ENCODE measurements around the gene GPR132. TPM values are rescaled to one million over a fixed set of nuclear protein-coding genes. Genes with fewer than 3 reads are reported as not detected.

The GPR132 gene
- total RNA-seq, 2 experiments from 2014 or later: 33.4 to 34.2 TPM

GRCh38 chr14:105096206-105096875, 31.1 kb upstream of the GPR132 start:
- peaks cover 6% of the 10 kb centered on the region for H3K9me3 Mint-ChIP-seq
- ChIA-PET POLR2A (no interaction called here), CTCF (interaction anchor here (1.4 kb wide), 1 partner anchor 37 kb away, joined by 3 read pairs; no protein-coding TSS in a partner anchor)
- no peak overlapping the region for H3K4me3 Mint-ChIP-seq
- no peak overlapping the region for H3K27ac Mint-ChIP-seq
- DNase-seq: no peak
- no peaks in the 10 kb centered on the region for H3K36me3 Mint-ChIP-seq
- intact Hi-C loops (cut with micrococcal nuclease): no loop called here
- H3K27me3 Mint-ChIP-seq: peaks cover 2% of the 10 kb centered on the region
- peaks cover 11% of the 10 kb centered on the region for H3K4me1 Mint-ChIP-seq (ENCODE audit: low read depth)

GRCh38 chr14:105095236-105095805, 30.1 kb upstream of the GPR132 start:
- Mint-ChIP-seq H3K36me3 (no peaks in the 10 kb centered on the region), H3K9me3 (peaks cover 6% of the 10 kb centered on the region), H3K27ac (no peak overlapping the region), H3K4me1 (ENCODE audit: low read depth) (peaks cover 14% of the 10 kb centered on the region), H3K27me3 (peaks cover 2% of the 10 kb centered on the region), H3K4me3 (no peak overlapping the region)
- ChIA-PET CTCF (interaction anchor here (1.4 kb wide), 3 partner anchors 34 to 73 kb away, joined by 3 to 6 read pairs (median 4); partner anchors contain the start of gene JAG2), POLR2A (interaction anchor here (0.7 kb wide), 1 partner anchor 13 kb away, joined by 3 read pairs; no protein-coding TSS in a partner anchor)
- intact Hi-C loops (cut with micrococcal nuclease): no loop called here
- no peak for DNase-seq

- no peak for DNase-seq
- Mint-ChIP-seq H3K4me1 (ENCODE audit: low read depth) (peaks cover 10% of the 10 kb centered on the region), H3K36me3 (no peaks in the 10 kb centered on the region), H3K27ac (peak overlapping the region; percentile 74), H3K4me3 (peak overlapping the region; percentile 71), H3K9me3 (peaks cover 3% of the 10 kb centered on the region), H3K27me3 (peaks cover 2% of the 10 kb centered on the region)
- intact Hi-C loops (cut with micrococcal nuclease): loop anchor here (5.0 kb wide), 3 partner anchors 78 to 208 kb away; partner anchors contain the start of gene BRF1
- POLR2A ChIA-PET: interaction anchor here (0.7 to 0.9 kb wide), 2 partner anchors 12 to 31 kb away, joined by 3 read pairs; no protein-coding TSS in a partner anchor
- CTCF ChIA-PET: interaction anchor here (1.1 to 1.4 kb wide), 3 partner anchors 33 to 75 kb away, joined by 3 to 6 read pairs (median 4); partner anchors contain the start of gene JAG2
These were observed 29.1 kb upstream of the GPR132 start for GRCh38 chr14:105094193-105094907.

GRCh38 chr14:105093431-105094192, 28.4 kb upstream of the GPR132 start:
- H3K27me3 Mint-ChIP-seq: no peaks in the 10 kb centered on the region
- peak; percentile 87 for DNase-seq
- H3K4me3 Mint-ChIP-seq: peak overlapping the region; percentile 71
- peak overlapping the region; percentile 74 for H3K27ac Mint-ChIP-seq
- no peaks in the 10 kb centered on the region for H3K36me3 Mint-ChIP-seq
- intact Hi-C loops (cut with micrococcal nuclease): loop anchor here (5.0 kb wide), 3 partner anchors 79 to 209 kb away; partner anchors contain the start of gene BRF1
- H3K9me3 Mint-ChIP-seq: no peaks in the 10 kb centered on the region
- CTCF ChIA-PET: interaction anchor here (1.0 to 9.6 kb wide), 5 partner anchors 31 to 259 kb away, joined by 3 to 179 read pairs (median 3); partner anchors contain the start of gene GPR132
- peaks cover 10% of the 10 kb centered on the region for H3K4me1 Mint-ChIP-seq (ENCODE audit: low read depth)
- POLR2A ChIA-PET: interaction anchor here (0.9 kb wide), 1 partner anchor 30 kb away, joined by 3 read pairs; no protein-coding TSS in a partner anchor

GRCh38 chr14:105093038-105093430, 27.8 kb upstream of the GPR132 start:
- ChIA-PET POLR2A (no interaction called here), CTCF (interaction anchor here (1.0 to 9.6 kb wide), 3 partner anchors 31 to 259 kb away, joined by 3 to 179 read pairs (median 3); partner anchors contain the start of gene GPR132)
- intact Hi-C loops (cut with micrococcal nuclease): loop anchor here (5.0 kb wide), 3 partner anchors 79 to 209 kb away; partner anchors contain the start of gene BRF1
- H3K27ac Mint-ChIP-seq: peak overlapping the region; percentile 80
- DNase-seq: peak; percentile 70
- H3K27me3 Mint-ChIP-seq: no peaks in the 10 kb centered on the region
- H3K36me3 Mint-ChIP-seq: no peaks in the 10 kb centered on the region
- peak overlapping the region; percentile 75 for H3K4me3 Mint-ChIP-seq
- H3K4me1 Mint-ChIP-seq (ENCODE audit: low read depth): peaks cover 12% of the 10 kb centered on the region
- no peaks in the 10 kb centered on the region for H3K9me3 Mint-ChIP-seq

GRCh38 chr14:105092171-105093037, 27.2 kb upstream of the GPR132 start:
- Mint-ChIP-seq H3K27ac (peak overlapping the region; percentile 80), H3K4me1 (ENCODE audit: low read depth) (peaks cover 15% of the 10 kb centered on the region)
- CTCF ChIA-PET: interaction anchor here (1.0 to 9.6 kb wide), 5 partner anchors 19 to 260 kb away, joined by 3 to 179 read pairs (median 20); partner anchors contain the start of gene GPR132

GRCh38 chr14:105091517-105092170, 26.4 kb upstream of the GPR132 start:
- peaks cover 16% of the 10 kb centered on the region for H3K4me1 Mint-ChIP-seq (ENCODE audit: low read depth)
- intact Hi-C loops (cut with micrococcal nuclease): loop anchor here (5.0 kb wide), 3 partner anchors 81 to 211 kb away; partner anchors contain the start of gene BRF1
- ChIA-PET POLR2A (no interaction called here), CTCF (interaction anchor here (1.0 to 9.6 kb wide), 8 partner anchors 12 to 260 kb away, joined by 3 to 179 read pairs (median 10); partner anchors contain the start of genes GPR132 and NUDT14)
- no peaks in the 10 kb centered on the region for H3K36me3 Mint-ChIP-seq
- no peak for DNase-seq
- H3K4me3 Mint-ChIP-seq: no peak overlapping the region
- H3K9me3 Mint-ChIP-seq: no peaks in the 10 kb centered on the region
- H3K27ac Mint-ChIP-seq: no peak overlapping the region
- no peaks in the 10 kb centered on the region for H3K27me3 Mint-ChIP-seq

More at GRCh38 chr14:105092171-105093037, 27.2 kb upstream of the GPR132 start:
- intact Hi-C loops (cut with micrococcal nuclease): loop anchor here (5.0 kb wide), 3 partner anchors 80 to 210 kb away; partner anchors contain the start of gene BRF1
- DNase-seq: peak; percentile 25
- POLR2A ChIA-PET: no interaction called here
- Mint-ChIP-seq H3K36me3 (no peaks in the 10 kb centered on the region), H3K9me3 (no peaks in the 10 kb centered on the region), H3K27me3 (no peaks in the 10 kb centered on the region), H3K4me3 (peak overlapping the region; percentile 75)

GRCh38 chr14:105091054-105091516, 25.9 kb upstream of the GPR132 start:
- Mint-ChIP-seq H3K9me3 (no peaks in the 10 kb centered on the region), H3K4me3 (no peak overlapping the region), H3K27ac (no peak overlapping the region), H3K36me3 (no peaks in the 10 kb centered on the region), H3K4me1 (ENCODE audit: low read depth) (peaks cover 20% of the 10 kb centered on the region), H3K27me3 (no peaks in the 10 kb centered on the region)
- intact Hi-C loops (cut with micrococcal nuclease): loop anchor here (5.0 kb wide), 3 partner anchors 81 to 211 kb away; partner anchors contain the start of gene BRF1
- CTCF ChIA-PET: interaction anchor here (0.9 to 9.6 kb wide), 18 partner anchors 11 to 261 kb away, joined by 3 to 179 read pairs (median 6); partner anchors contain the start of genes BTBD6, GPR132 and NUDT14
- POLR2A ChIA-PET: no interaction called here
- DNase-seq: no peak

GRCh38 chr14:105090493-105091053, 25.3 kb upstream of the GPR132 start:
- Mint-ChIP-seq H3K9me3 (no peaks in the 10 kb centered on the region), H3K27ac (no peak overlapping the region), H3K36me3 (no peaks in the 10 kb centered on the region), H3K27me3 (no peaks in the 10 kb centered on the region), H3K4me3 (no peak overlapping the region), H3K4me1 (ENCODE audit: low read depth) (peaks cover 20% of the 10 kb centered on the region)
- POLR2A ChIA-PET: no interaction called here
- intact Hi-C loops (cut with micrococcal nuclease): loop anchor here (1.0 to 5.0 kb wide), 5 partner anchors 82 to 262 kb away; partner anchors contain the start of gene BRF1
- CTCF ChIA-PET: interaction anchor here (0.6 to 9.6 kb wide), 31 partner anchors 9 to 390 kb away, joined by 3 to 179 read pairs (median 4); partner anchors contain the start of genes BTBD6, GPR132, JAG2 and NUDT14
- peak; percentile 91 for DNase-seq
